ENCODE results near the gene PCID2.
"Not testable (repeated sequence)": the region's sequence is repeated elsewhere in the genome, so short reads cannot be mapped to it uniquely, and the experiment has no call there.

PCID2 gene

DNA sequence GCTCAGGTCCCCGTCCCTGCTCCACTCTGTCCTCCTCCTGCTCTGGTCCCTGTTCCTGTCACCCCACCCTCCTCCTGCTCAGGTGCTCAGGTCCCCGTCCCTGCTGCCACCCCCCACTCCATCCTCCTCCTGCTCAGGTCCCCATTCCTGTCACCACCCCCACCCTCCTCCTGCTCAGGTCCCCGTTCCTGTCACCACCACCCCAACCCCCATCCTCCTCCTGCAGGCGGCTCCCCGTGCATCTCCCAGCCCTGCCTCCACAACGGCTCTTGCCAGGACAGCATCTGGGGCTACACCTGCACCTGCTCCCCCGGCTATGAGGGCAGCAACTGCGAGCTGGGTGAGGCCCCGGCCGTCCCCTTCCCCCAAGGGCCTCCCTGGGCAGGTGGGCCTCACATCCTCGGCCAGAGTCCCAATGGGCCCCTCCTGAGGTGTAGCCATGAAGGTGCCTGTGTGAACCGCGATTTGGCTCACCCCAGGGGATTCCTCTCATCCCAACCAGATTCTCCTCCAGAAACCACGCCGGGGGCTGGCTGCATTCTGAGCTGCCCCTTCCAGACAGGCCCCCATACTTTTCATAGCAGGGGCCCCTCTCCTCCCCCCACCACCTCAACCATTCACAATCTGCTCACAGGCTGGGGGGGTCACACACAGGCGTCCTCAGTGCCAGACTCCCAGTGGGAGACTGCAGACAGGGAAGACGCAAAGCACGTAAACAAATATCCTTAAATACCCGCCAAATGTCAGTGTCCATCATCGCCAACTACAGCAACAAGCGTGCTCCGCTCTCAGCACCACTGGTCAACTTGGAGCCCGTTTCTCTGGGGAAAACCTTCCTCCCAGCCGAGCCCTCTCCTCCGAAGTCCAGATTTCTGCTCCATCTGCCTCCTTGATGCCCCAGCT lies 45.4 kb downstream of the PCID2 start:
- FAIRE-seq: no peak

DNA sequence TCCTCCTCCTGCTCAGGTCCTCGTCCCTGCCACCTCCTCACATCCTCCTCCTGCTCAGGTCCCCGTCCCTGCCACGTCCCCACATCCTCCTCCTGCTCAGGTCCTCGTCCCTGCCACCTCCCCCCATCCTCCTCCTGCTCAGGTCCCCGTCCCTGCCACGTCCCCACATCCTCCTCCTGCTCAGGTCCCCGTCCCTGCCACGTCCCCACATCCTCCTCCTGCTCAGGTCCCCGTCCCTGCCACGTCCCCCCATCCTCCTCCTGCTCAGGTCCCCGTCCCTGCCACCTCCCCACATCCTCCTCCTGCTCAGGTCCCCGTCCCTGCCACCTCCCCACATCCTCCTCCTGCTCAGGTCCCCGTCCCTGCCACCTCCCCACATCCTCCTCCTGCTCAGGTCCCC lies 46.5 kb downstream of the PCID2 start:
- not testable (repeated sequence) for FAIRE-seq

DNA sequence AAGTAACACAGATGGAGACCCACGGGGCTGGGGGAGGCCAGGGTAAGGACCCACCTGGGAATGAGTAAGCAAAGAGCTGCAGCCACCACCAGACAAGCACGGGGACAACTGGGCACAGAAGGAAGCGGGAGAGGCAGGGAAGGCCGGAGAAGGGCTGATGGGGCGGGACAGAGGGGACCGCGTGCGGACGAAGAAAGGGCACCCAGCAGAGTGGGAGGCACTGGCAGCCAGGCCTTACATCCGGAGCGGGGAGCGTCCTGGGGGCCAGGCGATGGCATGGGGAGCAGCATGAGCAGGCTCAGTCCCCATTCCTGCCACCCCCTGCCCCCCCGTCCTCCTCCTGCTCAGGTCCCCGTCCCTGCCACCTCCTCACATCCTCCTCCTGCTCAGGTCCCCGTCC lies 47.0 kb downstream of the PCID2 start:
- FAIRE-seq: no peak

DNA sequence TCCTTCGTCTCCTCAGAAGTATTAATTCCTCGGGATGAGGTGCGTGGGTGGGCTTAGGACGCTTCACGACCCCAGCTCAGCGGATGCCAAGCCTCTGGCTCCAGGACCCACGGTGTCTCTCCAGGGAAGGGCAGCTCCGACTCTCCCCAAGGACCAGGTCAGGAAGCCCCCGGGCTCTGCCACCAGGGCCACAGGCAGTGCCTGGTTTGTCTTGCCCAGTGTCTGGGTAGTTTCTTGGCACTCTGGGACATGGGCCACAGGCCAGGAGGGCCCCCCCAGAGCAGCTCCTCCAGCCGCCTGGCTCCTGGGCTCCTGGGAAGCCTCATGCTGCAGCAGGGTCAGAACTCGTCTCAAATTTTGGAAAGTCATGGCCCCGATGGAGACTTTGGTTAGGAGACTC lies 47.5 kb downstream of the PCID2 start:
- FAIRE-seq: no peak

DNA sequence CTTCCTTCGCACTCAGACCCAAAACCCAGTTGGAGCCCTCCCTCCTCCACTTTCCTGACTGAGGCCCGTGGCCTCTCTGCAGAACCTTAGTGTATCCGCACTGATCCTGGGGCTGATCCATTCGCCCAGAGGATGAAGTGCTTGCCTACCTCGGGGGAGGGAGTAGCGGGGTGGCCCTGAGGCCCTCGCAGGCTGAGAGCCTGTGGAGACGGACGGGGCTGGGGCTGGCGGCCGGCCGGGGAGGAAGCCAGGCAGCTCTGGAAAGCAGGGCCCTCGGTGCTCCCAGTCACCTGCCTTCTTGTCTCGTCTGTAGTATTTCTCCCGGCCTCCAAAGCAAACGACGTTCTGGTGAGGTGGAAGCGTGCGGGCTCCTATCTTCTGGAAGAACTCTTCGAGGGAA lies 48.8 kb downstream of the PCID2 start:
- FAIRE-seq: no peak

DNA sequence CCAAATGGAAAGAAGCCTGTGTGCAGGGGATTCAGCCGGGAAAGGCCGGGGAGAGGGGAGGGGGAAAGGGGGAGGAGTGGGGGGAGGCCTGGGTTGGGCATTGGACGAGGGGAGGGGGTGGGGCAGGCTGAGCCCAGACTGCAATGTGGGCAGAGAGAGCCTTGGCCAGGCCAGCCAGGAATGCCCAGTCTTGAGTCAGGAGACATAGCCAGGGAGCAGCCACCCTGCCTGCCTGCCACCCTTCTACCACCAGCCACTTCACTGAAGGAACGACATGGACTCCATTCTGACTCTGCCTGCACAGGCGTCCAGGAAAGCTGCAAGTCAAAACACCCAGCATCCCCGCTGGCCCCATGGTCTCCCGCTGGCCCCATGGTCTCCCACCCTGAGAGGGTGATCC lies 49.5 kb downstream of the PCID2 start:
- no peak for FAIRE-seq

DNA sequence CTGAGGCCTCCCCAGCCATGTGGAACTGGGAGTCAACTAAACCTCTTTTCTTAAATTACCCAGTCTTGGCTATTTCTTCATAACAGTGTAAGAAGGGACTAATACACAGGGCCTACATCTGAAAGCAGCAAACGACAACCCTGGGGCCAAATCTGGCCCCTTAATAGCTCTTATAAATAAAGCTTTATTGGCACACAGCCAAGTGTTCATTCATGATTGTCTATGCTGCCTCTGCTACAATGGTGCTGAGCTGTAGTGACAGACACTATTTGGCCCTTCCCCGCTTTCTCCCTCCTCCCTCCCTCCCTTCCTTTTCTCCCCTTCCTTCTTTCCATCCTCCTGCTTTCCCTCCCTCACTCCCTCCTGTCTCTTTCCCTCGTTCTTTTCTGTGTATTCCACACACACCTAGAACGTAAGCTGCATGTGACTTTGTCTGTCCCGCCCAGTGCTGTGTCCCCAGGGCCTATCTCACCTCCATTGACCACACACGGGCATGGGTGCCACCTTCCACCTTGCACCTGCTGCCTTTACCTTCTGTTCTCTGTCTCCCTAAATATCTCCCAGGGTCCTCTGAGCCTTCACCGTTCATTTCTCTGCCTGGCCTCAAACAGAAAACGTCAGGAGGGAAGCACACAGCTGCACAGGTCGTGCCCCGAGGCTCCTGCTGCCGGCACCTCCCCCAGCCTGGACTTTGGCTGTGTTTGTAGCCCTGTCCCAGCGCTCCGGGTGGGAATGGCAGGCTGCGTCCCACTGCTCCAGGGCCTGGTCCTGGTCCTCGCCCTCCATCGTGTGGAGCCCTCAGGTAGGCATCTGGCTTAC lies 50.3 kb downstream of the PCID2 start, which contains the start of gene PROZ:
PROZ (plus strand) TSS at position 720 of the 819 bp plus-strand sequence; CDS start at position 733, 13 bp downstream.
- FAIRE-seq: no peak

DNA sequence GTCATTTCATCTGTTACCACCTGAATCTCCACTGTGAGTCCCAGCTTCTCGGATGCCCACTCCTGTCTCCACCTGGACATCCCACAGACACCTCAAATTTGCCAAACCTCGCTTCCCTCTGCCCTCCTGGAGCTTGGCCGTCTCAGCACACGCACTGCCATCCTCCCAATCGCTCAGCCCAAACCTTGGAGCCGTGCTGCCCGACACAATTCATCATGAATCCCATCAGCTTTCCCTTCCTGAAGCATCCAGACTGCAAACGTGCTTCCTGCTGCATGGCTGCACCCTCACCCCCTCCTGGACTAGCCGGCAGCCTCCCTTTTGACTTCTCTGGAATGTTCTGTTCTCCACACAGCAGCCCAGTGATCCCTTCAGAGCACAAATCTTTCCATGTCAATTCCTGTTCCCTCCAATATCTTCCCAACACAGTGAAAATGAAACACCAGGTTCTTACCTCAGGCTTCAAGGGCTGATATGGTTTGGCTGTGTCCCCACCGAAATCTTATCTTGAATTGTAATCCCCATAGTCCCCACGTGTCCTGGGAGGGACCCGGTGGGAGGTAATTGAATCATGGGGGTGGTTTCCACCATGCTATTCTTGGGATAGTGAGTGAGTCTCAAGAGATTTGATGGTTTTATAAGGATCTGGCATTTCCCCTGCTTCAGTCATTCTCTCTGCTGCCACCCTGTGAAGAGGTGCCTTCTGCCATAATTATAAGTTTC lies 51.1 kb downstream of the PCID2 start:
- FAIRE-seq: no peak

DNA sequence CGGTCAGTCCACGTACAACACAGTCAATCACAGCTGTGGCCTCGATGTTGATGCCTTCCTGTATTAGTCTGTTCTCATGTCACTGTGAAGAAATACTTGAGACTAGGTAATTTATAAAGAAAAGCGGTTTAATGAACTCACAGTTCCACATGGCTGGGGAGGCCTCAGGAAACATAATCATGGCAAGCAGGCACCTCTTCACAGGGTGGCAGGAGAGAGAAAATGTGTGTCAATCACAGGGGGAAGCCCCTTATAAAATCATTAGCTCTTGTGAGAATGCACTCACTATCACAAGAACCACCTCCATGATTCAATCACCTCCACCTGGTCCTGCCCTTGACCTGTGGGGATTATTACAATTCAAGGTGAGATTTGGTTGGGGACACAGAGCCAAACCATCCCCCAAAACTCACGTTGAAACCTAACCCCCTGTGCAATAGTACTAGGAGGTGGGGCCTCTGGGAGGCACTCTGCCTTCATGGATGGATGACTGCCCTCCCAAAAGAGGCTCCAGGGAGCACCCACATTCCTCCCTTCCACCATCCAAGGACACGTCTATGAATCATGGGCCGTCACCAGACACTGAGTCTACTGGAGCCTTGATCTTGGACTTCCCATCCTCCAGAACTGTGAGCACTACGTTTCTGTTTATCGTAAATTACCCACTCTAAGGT lies 52.4 kb downstream of the PCID2 start:
- no peak for FAIRE-seq

DNA sequence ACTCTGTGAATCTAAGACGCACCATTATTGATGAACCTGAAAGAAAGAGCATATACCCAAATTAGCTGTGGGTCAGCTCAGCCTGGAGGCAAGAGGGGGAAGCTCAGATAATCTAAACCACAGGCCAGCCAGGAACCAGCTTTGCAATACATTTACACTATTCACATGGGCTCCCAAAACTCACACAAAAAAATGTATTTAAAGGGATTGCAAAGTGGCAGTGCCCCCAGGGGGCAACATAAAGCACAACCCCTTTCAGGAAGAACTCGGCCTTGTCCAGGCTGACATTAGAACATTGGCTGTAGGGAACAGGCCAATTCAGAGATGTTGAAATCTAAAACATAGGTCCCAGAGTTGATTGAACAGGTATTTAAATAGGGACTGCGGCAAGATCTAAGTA lies 53.3 kb downstream of the PCID2 start:
- FAIRE-seq: no peak

DNA sequence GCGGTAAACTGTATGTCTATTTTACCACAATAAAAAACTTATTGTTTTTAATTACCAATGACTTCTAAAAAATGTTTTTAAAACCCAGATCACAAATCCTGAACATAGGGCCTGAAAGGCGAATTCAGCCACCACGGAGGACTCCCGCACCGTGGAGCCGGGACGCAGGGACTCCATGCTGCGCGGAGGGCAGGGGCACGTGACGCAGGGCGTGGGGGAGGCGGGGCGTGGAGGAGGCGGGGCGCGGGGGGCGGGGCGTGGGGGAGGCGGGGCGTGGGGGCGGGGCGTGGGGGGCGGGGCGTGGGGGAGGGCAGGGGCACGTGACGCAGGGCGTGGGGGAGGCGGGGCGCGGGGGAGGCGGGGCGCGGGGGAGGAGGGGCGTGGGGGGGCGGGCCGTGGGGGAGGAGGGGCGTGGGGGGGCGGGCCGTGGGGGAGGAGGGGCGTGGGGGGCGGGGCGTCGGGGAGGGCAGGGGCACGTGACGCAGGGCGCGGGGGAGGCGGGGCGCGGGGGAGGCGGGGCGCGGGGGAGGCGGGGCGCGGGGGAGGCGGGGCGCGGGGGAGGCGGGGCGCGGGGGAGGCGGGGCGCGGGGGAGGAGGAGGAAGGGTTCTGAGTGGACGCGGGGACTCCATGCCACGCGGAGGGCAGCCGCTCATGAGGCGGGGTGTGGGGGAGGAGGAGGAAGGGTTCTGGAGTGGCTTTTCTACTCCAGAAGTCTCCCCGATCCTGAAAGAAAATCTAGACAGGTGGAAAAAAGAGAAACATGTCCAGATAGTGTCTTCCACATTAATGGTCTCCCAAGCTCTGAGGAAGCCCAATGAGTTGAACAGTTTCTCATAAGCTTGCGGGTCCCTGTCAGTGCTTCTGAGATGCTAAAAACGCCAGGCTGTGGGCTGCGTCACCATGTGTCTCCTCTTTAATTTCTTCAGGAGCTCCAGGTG lies 54.4 kb downstream of the PCID2 start:
- no peak for FAIRE-seq

DNA sequence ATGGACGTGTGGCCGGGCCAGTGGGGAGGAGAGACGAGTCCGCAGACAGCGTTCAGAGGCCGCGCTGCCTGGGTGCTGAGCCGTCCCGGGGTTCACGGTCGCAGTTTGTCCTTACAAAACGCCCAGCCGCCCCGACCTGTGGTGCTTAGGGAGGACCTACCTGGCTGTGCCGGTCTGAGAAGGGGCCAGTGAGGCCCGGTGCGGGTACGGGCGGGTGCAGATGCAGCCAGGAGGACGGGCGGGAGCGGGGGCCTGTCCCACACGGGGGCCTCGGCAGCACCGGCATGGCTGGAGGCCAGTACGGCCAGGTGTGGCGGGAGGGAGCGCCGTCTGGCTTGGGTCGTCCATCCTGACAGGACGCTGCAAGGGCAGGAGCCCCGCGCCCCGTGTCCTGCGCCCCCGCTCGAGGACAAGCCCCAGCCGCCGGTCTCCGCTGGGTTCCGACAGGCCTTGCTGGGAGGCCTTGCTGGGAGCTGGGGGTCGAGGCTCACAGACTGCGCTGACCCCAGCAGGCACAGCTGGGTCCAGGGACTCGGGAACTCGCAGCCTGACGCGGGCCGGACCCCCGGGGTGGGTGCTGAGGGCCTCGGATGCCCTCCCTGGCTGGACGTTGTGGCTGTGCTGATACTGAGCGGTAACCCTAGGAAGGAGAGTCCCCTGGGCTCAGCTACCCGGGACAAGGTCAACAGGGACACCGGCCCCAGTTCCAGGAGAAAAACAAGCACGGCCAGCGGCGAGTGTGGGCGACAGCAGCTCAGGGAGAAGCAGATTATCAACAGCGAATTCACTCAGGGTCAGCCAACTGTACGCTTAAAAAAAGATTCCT lies 55.3 kb downstream of the PCID2 start:
- no peak for FAIRE-seq

DNA sequence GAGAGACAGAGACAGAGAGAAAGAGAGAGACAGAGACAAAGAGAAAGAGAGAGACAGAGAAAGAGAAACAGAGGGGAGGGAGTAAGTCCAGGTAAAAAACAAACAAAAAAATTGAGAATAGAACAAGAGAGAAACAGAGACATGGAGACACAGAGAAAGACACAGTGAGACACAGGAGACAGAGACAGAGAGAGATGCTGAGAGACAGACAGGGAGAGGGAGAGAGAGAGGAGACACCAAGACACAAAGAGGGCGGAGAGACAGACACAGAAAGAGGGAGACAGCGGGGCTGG lies 55.8 kb downstream of the PCID2 start:
- FAIRE-seq: no peak

DNA sequence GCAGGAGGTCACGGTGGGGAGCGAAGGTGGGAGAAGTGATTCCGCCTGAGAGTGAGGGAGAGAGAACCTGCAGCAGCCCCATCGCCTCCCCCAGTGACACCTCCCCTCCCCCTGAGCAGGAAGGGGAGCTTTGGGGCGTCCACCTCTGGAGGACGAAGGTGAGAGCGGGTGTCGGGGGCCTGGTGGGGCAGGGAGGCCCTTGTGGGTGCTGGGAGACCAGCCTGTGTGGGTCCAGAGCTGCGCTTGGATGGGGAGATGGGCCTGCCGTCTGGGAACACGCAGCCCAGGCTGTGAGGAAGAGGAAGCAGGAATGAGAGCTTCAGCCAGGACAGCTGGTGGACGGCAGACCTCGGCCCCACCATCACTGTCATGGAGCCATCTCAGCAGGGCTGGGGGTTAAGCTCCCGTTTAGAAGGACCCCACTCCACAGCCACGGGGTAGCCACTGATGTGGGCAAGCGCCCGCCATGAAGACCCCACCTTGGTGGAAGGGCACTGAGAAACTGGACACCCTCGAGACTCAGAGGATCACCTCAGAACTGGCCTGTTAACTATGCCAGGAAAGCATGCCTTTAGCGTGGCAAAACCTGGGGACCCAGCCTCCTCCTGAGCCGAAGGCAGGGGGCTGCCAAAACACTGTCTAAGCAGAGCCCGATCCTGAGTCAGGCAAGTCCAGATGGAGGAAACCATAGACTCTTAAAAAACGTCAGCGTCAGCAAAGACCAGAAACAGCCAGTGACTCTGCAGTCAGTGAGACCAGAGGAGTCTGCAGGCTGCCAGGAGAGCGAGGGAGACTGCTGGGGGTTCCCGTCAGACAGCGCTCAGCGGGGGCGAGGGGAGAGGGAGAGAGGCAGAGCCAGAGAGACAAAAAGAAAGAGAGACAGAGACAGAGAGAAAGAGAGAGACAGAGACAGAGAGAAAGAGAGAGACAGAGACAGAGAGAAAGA lies 56.5 kb downstream of the PCID2 start:
- FAIRE-seq: no peak

DNA sequence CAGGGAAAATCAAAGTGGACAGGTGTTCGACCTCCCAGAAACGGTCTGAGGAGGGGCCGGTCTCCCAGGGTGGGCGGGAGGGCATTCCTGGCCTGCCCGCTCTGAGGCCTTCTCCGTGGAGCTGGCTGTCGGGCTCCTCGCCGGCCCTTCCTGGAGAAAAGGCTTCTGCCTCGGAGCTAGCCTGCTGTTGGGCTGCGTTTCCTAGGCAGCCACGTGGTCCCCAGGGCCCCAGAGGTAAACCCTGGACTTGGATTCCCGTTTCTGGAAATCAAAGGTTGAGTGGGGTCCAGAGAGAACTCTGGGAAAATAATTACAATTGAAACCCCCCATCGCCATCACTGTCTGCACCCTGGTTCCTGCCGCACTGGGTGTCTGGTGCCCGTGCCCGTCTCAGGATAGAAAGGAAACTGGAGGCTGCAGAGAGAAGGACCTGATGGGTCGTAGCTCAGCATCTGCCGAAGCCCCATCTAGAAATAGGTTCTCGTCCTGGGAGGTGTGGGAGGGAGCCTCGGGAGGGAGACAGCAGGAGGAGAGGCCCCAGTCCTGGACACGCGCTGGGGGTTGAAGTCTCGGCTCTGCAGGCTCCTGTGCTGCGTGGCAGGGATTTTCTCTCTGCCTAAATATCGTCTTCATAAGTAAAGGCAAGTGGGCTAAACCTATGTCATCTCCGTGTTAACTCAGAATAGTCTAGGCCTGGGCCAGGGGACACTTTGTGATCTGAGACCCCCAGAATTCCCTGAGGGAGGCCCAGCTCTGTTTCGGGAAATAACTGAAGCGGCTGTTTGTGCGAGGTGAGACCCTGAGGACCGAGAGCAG lies 57.7 kb downstream of the PCID2 start:
- FAIRE-seq: no peak

DNA sequence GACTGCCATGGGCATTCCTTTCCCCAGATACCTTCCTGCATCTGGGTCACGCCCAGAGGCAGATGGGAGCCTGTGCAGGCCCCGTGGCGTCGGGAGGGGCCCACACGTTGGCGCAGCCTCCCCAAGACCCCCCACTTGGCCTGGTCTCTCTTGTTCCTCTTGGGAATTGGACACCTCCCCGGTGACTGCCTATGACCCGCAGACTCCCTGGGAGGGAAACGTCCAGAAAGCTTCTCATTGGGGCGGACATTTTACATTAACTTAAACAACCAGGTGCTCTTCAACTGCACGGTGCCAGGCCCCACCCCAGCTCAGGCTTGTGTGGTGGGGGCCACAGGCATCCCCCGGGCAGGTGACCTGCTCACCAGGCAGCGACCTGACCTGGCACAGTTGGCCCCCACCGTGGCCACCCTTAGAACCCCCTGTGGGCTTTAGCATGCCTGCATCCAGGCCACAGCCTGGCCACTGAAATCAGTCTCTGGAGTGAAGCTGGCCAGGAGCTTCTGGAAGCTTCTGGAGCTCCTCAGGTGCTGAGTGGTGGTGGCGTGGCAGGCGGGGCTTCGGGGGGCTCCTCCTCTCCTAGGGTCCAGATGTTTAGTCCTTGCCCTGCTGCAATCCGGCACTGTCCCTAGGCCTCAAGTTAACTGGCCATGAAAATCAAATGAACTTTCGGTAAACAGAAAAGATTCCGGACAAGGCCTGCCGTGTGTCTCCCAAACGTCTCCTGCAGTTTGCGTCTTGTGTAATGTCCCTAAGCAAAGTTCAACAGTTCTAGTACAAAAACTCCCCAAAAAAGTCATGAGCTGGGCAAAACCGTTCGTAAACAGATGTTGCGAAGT lies 58.5 kb downstream of the PCID2 start:
- no peak for FAIRE-seq

DNA sequence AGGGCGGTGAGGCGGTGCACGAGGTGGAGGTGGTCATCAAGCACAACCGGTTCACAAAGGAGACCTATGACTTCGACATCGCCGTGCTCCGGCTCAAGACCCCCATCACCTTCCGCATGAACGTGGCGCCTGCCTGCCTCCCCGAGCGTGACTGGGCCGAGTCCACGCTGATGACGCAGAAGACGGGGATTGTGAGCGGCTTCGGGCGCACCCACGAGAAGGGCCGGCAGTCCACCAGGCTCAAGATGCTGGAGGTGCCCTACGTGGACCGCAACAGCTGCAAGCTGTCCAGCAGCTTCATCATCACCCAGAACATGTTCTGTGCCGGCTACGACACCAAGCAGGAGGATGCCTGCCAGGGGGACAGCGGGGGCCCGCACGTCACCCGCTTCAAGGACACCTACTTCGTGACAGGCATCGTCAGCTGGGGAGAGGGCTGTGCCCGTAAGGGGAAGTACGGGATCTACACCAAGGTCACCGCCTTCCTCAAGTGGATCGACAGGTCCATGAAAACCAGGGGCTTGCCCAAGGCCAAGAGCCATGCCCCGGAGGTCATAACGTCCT lies 59.4 kb downstream of the PCID2 start:
- no peak for FAIRE-seq
